Nephron (organoid): Measurements from ENCODE around the gene ROBO1.

Experiments
- H3K27ac Mint-ChIP-seq, 3 experiments: 2 replicates each; pipeline ENCODE4 v1.8.0; 2020; ENCODE audit warnings: mixed read lengths in 3 of 3, mild to moderate bottlenecking in 2 of 3, moderate library complexity in 1 of 3
- H3K27me3 Mint-ChIP-seq: 2 replicates; pipeline ENCODE4 v1.8.0; 2021; ENCODE audit warnings: low read depth, mild to moderate bottlenecking, moderate library complexity, mixed read lengths
- H3K36me3 Mint-ChIP-seq: 2 replicates; pipeline ENCODE4 v1.8.0; 2020; ENCODE audit warnings: low read depth, mixed read lengths
- H3K4me1 Mint-ChIP-seq: 2 replicates; pipeline ENCODE4 v1.8.0; 2020; ENCODE audit warnings: mixed read lengths
- H3K4me3 Mint-ChIP-seq, 3 experiments: 2 replicates each; pipeline ENCODE4 v1.8.0; 2020; ENCODE audit warnings: mild to moderate bottlenecking in 3 of 3, mixed read lengths in 3 of 3, moderate library complexity in 2 of 3
- H3K9me3 Mint-ChIP-seq: 2 replicates; pipeline ENCODE4 v1.8.0; 2020; ENCODE audit warnings: mixed read lengths
- CTCF ChIP-seq, 3 experiments: fragments of 200-600 bp; sonication (generic); IDR thresholded peaks; one replicate each; pipeline ENCODE4 v1.5.0; 2021; ENCODE audit warnings: antibody characterized with exemption in 3 of 3; ENCODE audit not compliant: unreplicated experiment in 3 of 3

The ROBO1 gene

GRCh38 chr3:79154865-79155264, 612.9 kb downstream of the ROBO1 start:
- no peak overlapping the region for H3K4me3 Mint-ChIP-seq
- no peak for TF ChIP-seq CTCF (IDR thresholded peaks at IDR 0.05; ENCODE audit: unreplicated experiment in 3 of 3)
- peaks cover 3% of the 10 kb centered on the region for H3K4me1 Mint-ChIP-seq
- H3K9me3 Mint-ChIP-seq = no peaks in the 10 kb centered on the region
- H3K36me3 Mint-ChIP-seq = no peaks in the 10 kb centered on the region
- H3K27me3 Mint-ChIP-seq = no peaks in the 10 kb centered on the region
- H3K27ac Mint-ChIP-seq = no peak overlapping the region

- no peak overlapping the region for H3K27ac Mint-ChIP-seq
- H3K36me3 Mint-ChIP-seq = no peaks in the 10 kb centered on the region
- no peaks in the 10 kb centered on the region for H3K4me1 Mint-ChIP-seq
- no peak overlapping the region for H3K4me3 Mint-ChIP-seq
- no peaks in the 10 kb centered on the region for H3K27me3 Mint-ChIP-seq
- no peak for TF ChIP-seq CTCF (IDR thresholded peaks at IDR 0.05; ENCODE audit: unreplicated experiment in 3 of 3)
- no peaks in the 10 kb centered on the region for H3K9me3 Mint-ChIP-seq
Measured at GRCh38 chr3:79148786-79149185, 619.0 kb downstream of the ROBO1 start.

- no peak overlapping the region for H3K4me3 Mint-ChIP-seq
- H3K9me3 Mint-ChIP-seq = no peaks in the 10 kb centered on the region
- H3K36me3 Mint-ChIP-seq = no peaks in the 10 kb centered on the region
- H3K4me1 Mint-ChIP-seq = no peaks in the 10 kb centered on the region
- TF ChIP-seq CTCF (IDR thresholded peaks at IDR 0.05; ENCODE audit: unreplicated experiment in 3 of 3) = no peak
- no peak overlapping the region for H3K27ac Mint-ChIP-seq
- H3K27me3 Mint-ChIP-seq = no peaks in the 10 kb centered on the region
Measured at GRCh38 chr3:79146024-79146423, 621.8 kb downstream of the ROBO1 start.

GRCh38 chr3:79140708-79141107, 627.1 kb downstream of the ROBO1 start:
- H3K27ac Mint-ChIP-seq = no peak overlapping the region
- no peaks in the 10 kb centered on the region for H3K9me3 Mint-ChIP-seq
- H3K4me1 Mint-ChIP-seq = no peaks in the 10 kb centered on the region
- H3K36me3 Mint-ChIP-seq = no peaks in the 10 kb centered on the region
- no peak overlapping the region for H3K4me3 Mint-ChIP-seq
- no peaks in the 10 kb centered on the region for H3K27me3 Mint-ChIP-seq
- no peak for TF ChIP-seq CTCF (IDR thresholded peaks at IDR 0.05; ENCODE audit: unreplicated experiment in 3 of 3)

- Mint-ChIP-seq H3K27me3 (no peaks in the 10 kb centered on the region), H3K27ac (peak overlapping the region in 2 of 3 experiments; percentile 6 to 79), H3K36me3 (no peaks in the 10 kb centered on the region), H3K4me3 (no peak overlapping the region), H3K4me1 (no peaks in the 10 kb centered on the region), H3K9me3 (peaks cover 2% of the 10 kb centered on the region)
- TF ChIP-seq CTCF (IDR thresholded peaks at IDR 0.05; ENCODE audit: unreplicated experiment in 3 of 3) = no peak
Measured at GRCh38 chr3:79139395-79140068, 628.3 kb downstream of the ROBO1 start.

- Mint-ChIP-seq H3K4me3 (no peak overlapping the region), H3K4me1 (no peaks in the 10 kb centered on the region), H3K27ac (no peak overlapping the region), H3K36me3 (no peaks in the 10 kb centered on the region), H3K27me3 (no peaks in the 10 kb centered on the region), H3K9me3 (no peaks in the 10 kb centered on the region)
- no peak for TF ChIP-seq CTCF (IDR thresholded peaks at IDR 0.05; ENCODE audit: unreplicated experiment in 3 of 3)
Measured at GRCh38 chr3:79125313-79125984, 642.3 kb downstream of the ROBO1 start.
